ENCODE measurements around the gene PAK6. TPM values are rescaled to one million over a fixed set of nuclear protein-coding genes. Genes with fewer than 3 reads are reported as not detected.

The PAK6 gene
- polyA plus RNA-seq, 3 donors = 0.03 TPM; not detected in 2

- Mint-ChIP-seq H3K27ac (no peak overlapping the region), H3K4me1 (peaks cover 8% of the 10 kb centered on the region), H3K27me3 (ENCODE audit: low read depth in 3 of 3) (peaks cover 39 to 52% (median 41%) of the 10 kb centered on the region in 3 donors), H3K9me3 (peaks cover 0 to 5% (median 3%) of the 10 kb centered on the region in 7 donors), H3K4me3 (peak overlapping the region; percentile 24 to 69), H3K36me3 (peaks cover 4 to 6% of the 10 kb centered on the region in 2 donors)
- peak overlapping the region; percentile 82 for H2AFZ ChIP-seq (ENCODE audit: insufficient read depth, low read depth, low read length, poor library complexity, severe bottlenecking)
- no peaks in the 10 kb centered on the region for H4K20me1 ChIP-seq (ENCODE audit: insufficient read depth, low read length)
- no peak for DNase-seq
- H3K27me3 ChIP-seq (ENCODE audit: control insufficient read depth in 2 of 2, insufficient read depth in 2 of 2, low read length in 2 of 2) = peaks cover 21 to 32% of the 10 kb centered on the region in 2 donors
- WGBS (ENCODE audit: insufficient coverage) = 61% methylated on average over 27 of the region's 27 CpGs
- TF ChIP-seq, protein P1, sequence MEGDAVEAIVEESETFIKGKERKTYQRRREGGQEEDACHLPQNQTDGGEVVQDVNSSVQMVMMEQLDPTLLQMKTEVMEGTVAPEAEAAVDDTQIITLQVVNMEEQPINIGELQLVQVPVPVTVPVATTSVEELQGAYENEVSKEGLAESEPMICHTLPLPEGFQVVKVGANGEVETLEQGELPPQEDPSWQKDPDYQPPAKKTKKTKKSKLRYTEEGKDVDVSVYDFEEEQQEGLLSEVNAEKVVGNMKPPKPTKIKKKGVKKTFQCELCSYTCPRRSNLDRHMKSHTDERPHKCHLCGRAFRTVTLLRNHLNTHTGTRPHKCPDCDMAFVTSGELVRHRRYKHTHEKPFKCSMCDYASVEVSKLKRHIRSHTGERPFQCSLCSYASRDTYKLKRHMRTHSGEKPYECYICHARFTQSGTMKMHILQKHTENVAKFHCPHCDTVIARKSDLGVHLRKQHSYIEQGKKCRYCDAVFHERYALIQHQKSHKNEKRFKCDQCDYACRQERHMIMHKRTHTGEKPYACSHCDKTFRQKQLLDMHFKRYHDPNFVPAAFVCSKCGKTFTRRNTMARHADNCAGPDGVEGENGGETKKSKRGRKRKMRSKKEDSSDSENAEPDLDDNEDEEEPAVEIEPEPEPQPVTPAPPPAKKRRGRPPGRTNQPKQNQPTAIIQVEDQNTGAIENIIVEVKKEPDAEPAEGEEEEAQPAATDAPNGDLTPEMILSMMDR (IDR thresholded peaks at IDR 0.05) = no peak
- no peaks in the 10 kb centered on the region for H3K36me3 ChIP-seq (replicated peaks in 1 of 2; ENCODE audit: control insufficient read depth in 1 of 2, insufficient read depth in 2 of 2, low read length in 2 of 2)
- H3K9me3 ChIP-seq (replicated peaks in 1 of 2; ENCODE audit: control insufficient read depth in 1 of 2, insufficient read depth in 1 of 2, low read length in 2 of 2) = peaks cover 0 to 6% of the 10 kb centered on the region in 2 donors
- peak overlapping the region in 1 of 3 experiments; percentile 74 for H3K4me3 ChIP-seq (replicated peaks in 1 of 3; ENCODE audit: low read depth in 2 of 3, low read length in 3 of 3)
- no peaks in the 10 kb centered on the region for H3K79me2 ChIP-seq (ENCODE audit: insufficient read depth, low read length)
- intact Hi-C loops (cut with micrococcal nuclease) = no loop called here
- peak overlapping the region; percentile 84 for H3K4me2 ChIP-seq (replicated peaks; ENCODE audit: extremely low read depth, low read length, poor library complexity, severe bottlenecking)
- H3K27ac ChIP-seq (ENCODE audit: low read depth in 1 of 2, low read length in 2 of 2) = no peak overlapping the region
- H3K9ac ChIP-seq (ENCODE audit: insufficient read depth, low read length, poor library complexity, severe bottlenecking) = peak overlapping the region; percentile 53
- H3K4me1 ChIP-seq (ENCODE audit: control insufficient read depth in 1 of 2, insufficient read depth in 2 of 2, low read length in 2 of 2) = peaks cover 10 to 15% of the 10 kb centered on the region in 2 donors
Measured at GRCh38 chr15:40252141-40252437, 13.2 kb downstream of the PAK6 start.

- Histone ChIP-seq H3K4me1 (ENCODE audit: control insufficient read depth in 1 of 2, insufficient read depth in 2 of 2, low read length in 2 of 2) (peaks cover 10 to 15% of the 10 kb centered on the region in 2 donors), H3K9me3 (replicated peaks in 1 of 2; ENCODE audit: control insufficient read depth in 1 of 2, insufficient read depth in 1 of 2, low read length in 2 of 2) (peaks cover 0 to 6% of the 10 kb centered on the region in 2 donors), H2AFZ (ENCODE audit: insufficient read depth, low read depth, low read length, poor library complexity, severe bottlenecking) (peak overlapping the region; percentile 82), H3K9ac (ENCODE audit: insufficient read depth, low read length, poor library complexity, severe bottlenecking) (peak overlapping the region; percentile 53), H3K27me3 (ENCODE audit: control insufficient read depth in 2 of 2, insufficient read depth in 2 of 2, low read length in 2 of 2) (peaks cover 21 to 32% of the 10 kb centered on the region in 2 donors), H3K27ac (ENCODE audit: low read depth in 1 of 2, low read length in 2 of 2) (no peak overlapping the region), H3K4me2 (replicated peaks; ENCODE audit: extremely low read depth, low read length, poor library complexity, severe bottlenecking) (peak overlapping the region; percentile 84), H3K36me3 (replicated peaks in 1 of 2; ENCODE audit: control insufficient read depth in 1 of 2, insufficient read depth in 2 of 2, low read length in 2 of 2) (no peaks in the 10 kb centered on the region), H4K20me1 (ENCODE audit: insufficient read depth, low read length) (no peaks in the 10 kb centered on the region), H3K79me2 (ENCODE audit: insufficient read depth, low read length) (no peaks in the 10 kb centered on the region), H3K4me3 (replicated peaks in 1 of 3; ENCODE audit: low read depth in 2 of 3, low read length in 3 of 3) (peak overlapping the region; percentile 22 to 74 (median 31))
- WGBS (ENCODE audit: insufficient coverage) = under 1% methylated on average over 82 of the region's 82 CpGs
- TF ChIP-seq, protein P1 (IDR thresholded peaks at IDR 0.05) = no peak
- Mint-ChIP-seq H3K4me1 (peaks cover 8% of the 10 kb centered on the region), H3K9me3 (peaks cover 0 to 5% (median 3%) of the 10 kb centered on the region in 7 donors), H3K27ac (peak overlapping the region in 1 of 7 donors; percentile 45), H3K4me3 (peak overlapping the region; percentile 74 to 91), H3K27me3 (ENCODE audit: low read depth in 3 of 3) (peaks cover 39 to 52% (median 41%) of the 10 kb centered on the region in 3 donors), H3K36me3 (peaks cover 4 to 6% of the 10 kb centered on the region in 2 donors)
- intact Hi-C loops (cut with micrococcal nuclease) = no loop called here
- no peak for DNase-seq
Measured at GRCh38 chr15:40252438-40253166, 13.7 kb downstream of the PAK6 start.
